ENCODE data around the gene LMF1.
"Not testable (repeated sequence)": the region's sequence is repeated elsewhere in the genome, so short reads cannot be mapped to it uniquely, and the experiment has no call there.

The LMF1 gene

DNA sequence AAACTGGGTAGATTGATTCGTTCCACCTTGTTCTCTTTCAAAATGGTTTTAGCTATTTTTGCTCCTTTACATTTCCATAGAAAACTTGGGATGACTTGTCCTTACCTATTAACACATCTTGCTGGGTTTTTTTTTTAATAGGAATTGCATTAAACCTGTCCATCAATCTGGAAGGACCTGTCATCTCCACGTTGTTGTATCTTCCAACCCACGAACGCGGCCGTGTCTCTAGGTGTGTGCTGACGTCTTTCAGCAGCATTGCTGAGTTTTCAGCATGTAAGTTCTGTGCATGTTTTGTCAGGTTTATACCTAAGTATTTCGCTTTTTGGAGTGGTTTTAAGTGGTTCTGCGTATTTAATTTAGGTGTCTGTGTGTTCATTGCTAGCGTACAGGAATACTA, 109.9 kb downstream of the LMF1 start:
- DNase-seq = no peak

DNA sequence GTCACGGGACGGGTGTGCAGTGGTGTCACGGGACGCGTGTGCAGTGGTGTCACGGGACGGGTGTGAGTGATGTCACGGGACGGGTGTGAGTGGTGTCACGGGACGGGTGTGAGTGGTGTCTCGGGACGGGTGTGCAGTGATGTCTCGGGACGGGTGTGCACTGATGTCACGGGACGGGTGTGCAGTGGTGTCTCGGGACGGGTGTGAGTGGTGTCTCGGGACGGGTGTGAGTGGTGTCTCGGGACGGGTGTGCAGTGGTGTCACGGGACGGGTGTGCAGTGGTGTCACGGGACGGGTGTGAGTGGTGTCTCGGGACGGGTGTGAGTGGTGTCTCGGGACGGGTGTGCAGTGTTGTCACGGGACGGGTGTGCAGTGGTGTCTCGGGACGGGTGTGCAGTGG, 111.8 kb downstream of the LMF1 start:
- DNase-seq = not testable (repeated sequence)

- DNase-seq = not testable (repeated sequence)
Measured at GRCh38 chr16:858441-858840, 112.3 kb downstream of the LMF1 start.

DNA sequence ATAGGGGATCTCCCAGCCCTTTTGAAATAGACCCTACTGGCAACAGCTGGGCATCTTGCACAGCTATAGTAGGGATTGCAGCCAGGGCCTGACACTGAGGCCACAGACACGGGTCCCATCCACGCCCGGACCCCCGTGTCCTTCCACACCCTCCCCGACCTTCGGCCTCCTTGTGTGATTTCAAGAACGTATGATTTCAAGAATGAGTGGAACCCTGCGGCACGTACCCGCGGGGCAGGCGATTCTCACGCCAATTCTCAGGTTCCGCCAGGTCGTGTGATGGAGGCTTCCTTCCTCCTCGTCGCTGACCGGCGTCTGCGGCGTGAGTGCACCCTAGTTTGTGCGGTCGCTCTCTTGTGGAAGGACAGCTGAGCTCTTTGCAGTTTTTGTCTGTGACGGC, 114.0 kb downstream of the LMF1 start:
- DNase-seq = no peak

- DNase-seq = no peak
Measured at GRCh38 chr16:856101-856500, 114.7 kb downstream of the LMF1 start.

DNA sequence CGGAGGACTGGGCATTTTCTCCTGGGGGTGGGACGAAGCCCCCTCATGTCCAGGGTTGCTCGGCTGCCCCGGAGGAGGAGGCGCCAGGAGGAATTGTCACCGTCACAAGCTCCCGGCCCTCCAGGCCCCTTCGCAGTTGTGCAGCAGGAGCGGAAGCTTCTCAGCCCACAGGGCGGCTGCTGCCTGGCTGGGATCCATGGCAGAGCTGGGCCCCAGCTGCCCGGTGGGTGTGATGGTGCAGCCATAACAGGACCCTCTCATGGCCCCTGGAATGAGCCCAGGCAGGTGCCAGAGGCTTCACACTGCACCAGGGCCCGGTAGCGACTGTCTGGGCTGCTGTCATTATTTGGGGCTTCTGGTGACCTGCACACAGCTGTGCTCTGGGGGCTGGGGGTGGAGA, 115.3 kb downstream of the LMF1 start:
- DNase-seq = no peak

- no peak for DNase-seq
Measured at GRCh38 chr16:854808-855410, 115.9 kb downstream of the LMF1 start.

GRCh38 chr16:853981-854807, 116.6 kb downstream of the LMF1 start:
- DNase-seq = no peak

GRCh38 chr16:853306-853705, 117.5 kb downstream of the LMF1 start:
- DNase-seq = no peak

GRCh38 chr16:852451-853185, 118.2 kb downstream of the LMF1 start:
- no peak for DNase-seq

GRCh38 chr16:851871-852270, 118.9 kb downstream of the LMF1 start:
- no peak for DNase-seq

DNA sequence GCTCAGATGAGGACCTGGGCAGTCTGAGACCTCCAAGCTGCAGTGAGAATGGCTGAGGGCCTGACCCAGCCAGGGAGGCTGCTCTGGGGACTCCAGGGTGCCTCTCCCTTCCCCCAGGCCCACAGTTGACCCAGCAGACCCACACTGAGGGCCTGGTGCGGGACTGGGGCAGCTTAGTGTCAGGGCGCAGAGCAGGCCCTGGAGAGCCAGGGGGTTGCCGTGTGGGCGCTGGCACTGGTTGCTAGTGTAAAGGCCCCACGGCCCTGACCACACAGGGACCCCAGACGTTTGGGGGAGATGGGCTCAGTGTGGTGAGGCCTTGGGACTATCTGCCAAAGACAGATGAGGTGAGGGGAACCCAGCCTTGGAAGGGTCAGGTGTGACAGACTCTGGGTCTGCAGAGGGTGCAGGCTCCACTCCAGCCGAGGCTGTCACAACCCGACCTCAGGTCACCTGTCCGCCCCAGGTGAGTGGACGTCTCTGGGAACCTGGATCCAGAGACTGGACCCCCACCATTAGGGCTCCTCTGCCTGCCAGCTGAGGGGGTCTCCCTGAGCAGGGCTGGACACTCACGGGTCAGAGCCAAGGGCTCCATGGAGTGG, 119.5 kb downstream of the LMF1 start:
- no peak for DNase-seq

DNA sequence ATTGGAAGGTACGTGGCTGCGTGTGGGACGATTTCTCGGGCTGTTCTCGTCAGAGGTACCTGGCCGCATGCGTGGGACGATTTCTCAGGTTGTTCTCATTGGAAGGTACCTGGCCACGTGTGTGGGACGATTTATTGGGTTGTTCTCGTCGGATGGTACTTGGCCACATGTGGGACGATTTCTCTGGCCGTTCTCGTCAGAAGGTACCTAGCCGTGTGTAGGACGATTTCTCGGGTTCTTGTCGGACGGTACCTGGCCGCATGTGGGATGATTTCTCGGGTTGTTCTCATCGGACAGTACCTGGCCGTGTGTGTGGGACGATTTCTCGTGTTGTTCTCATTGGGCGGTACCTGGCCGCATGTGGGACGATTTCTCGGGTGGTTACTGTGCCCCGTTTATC, 120.1 kb downstream of the LMF1 start:
- no peak for DNase-seq

GRCh38 chr16:848510-849253, 122.1 kb downstream of the LMF1 start:
- no peak for DNase-seq

GRCh38 chr16:847681-848445, 122.9 kb downstream of the LMF1 start:
- DNase-seq = no peak

GRCh38 chr16:847151-847550, 123.6 kb downstream of the LMF1 start:
- no peak for DNase-seq

DNA sequence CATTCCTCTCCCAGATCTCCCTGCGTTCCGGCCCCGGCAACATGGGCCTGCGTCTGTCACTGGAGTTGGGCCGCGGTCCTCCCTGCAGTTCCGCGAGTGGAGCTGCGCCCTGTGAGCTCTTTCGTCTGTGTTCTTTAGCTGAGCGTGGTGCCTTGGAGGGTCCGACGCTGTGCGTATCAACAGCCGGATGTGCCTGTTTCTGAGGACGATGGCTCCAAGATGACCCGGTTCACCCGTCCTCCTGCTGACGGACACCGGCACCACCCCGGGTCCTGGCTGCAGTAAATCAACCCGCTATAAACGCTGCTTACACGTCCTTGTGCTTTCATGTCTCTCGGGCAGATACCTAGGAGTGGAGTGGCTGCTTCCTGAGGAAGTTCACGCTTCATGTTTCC, 125.4 kb downstream of the LMF1 start:
- DNase-seq = no peak

DNA sequence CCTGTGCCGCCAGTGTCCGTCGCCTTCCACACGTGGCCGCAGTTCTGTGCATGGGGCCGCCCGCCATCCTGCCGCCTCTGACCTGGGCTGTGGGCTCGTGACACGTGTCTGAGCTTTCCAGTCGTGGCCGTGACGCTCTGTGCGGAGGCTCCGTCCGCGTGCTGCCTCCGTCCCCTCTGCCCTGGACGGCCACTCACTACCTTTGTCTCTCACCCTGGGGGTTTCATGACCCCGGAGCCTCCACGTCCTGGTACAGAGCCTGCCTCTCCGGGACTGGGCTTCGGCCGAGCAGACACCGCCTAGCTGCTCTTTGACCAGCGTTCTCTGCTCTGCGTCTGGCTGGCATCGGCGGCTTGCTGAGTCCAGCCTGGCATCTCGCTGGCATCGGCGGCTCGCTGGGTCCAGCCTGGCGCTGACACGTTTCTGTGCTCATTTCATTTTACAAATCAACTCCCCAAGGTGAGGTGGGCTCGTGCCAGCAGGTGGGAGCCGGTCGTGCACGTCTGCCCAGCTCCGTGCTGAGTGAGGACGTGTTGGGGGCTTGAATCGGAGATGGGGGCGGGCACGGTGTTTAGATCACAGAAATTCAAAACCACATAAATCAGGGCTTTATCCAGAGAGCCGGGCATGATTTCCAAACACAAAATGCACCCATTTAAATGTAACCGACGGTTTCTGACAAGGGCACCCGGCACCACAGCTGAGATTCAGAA, 126.0 kb downstream of the LMF1 start:
- no peak for DNase-seq

- DNase-seq = no peak
Measured at GRCh38 chr16:843771-844170, 127.0 kb downstream of the LMF1 start.

DNA sequence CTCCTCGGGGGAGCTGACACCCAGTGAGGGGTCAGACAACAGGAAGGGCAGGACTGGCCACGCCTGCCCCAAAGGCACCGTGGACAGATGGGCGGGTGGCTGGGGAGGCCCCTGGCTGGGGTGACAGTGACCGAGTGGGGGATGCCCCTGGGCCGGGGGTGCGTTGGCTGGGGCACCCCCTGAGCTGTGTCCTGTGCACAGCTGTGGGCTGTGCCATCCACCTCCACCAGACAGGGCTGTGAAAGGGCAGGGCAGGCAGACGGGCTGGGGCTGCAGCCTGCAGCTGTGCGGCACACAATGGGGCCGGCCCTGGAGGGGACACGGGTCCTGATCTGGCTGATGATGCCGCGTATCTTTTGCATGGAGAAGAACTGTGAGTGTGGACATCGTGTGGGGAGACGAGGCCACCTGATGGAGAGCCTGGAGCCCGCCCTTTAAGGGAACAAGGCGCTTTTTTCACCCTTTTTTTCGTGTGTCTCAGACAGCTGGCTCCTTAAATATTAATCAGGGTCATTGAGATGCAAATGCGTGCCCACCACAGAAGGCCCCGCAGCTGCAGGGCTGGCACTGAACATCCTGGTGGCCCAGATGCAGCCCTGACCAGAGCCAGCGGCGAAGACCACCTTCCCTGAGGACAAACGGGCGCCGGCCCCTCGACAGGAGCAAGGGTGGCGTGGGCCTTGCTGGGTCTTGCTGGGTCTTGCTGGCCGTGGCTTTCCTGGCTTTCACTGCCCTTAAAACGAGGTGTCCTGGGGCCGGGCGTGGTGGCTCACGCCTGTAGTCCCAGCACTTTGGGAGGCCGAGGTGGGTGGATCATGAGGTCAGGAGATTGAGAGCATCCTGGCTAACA, 127.8 kb downstream of the LMF1 start:
- DNase-seq = no peak
